Kidney epithelial cell (primary cell): ENCODE data around the gene PDPN. TPM values are rescaled to one million over a fixed set of nuclear protein-coding genes. Genes with fewer than 3 reads are reported as not detected.
"Not testable (repeated sequence)": the region's sequence is repeated elsewhere in the genome, so short reads cannot be mapped to it uniquely, and the experiment has no call there.

ENCODE experiments used
- DNase-seq: peaks from one replicate; pipeline ENCODE4 v3.0.0-alpha.2; 2010; ENCODE audit warnings: low read depth
- H3K27me3 ChIP-seq: 2 replicates; pipeline ENCODE4 v1.6.0; 2011; ENCODE audit warnings: low read length; ENCODE audit not compliant: control insufficient read depth, insufficient read depth
- H3K36me3 ChIP-seq: 2 replicates; pipeline ENCODE4 v1.5.1; 2011; ENCODE audit warnings: low read length; ENCODE audit not compliant: control insufficient read depth, insufficient read depth
- H3K4me3 ChIP-seq: 2 replicates; pipeline ENCODE4 v1.5.1; 2011; ENCODE audit warnings: low read depth, mild to moderate bottlenecking, control low read depth, low read length
- CTCF ChIP-seq: IDR thresholded peaks from 2 replicates; pipeline ENCODE4 v1.5.1; 2011; ENCODE audit warnings: mild to moderate bottlenecking, moderate library complexity, low read length, control low read depth, inconsistent platforms; ENCODE audit not compliant: insufficient read depth, poor library complexity, severe bottlenecking
- total RNA-seq: library from RNA; depleted of rRNA; stranded (reverse); fragments of >200 nt; gene quantifications from 2 replicates; pipeline ENCODE4 v1.2.3, GENCODE V29; 2015

Gene PDPN
- total RNA-seq, 1 donor from 2014 or later = 19.2 TPM

GRCh38 chr1:13564073-13564472 is 19.6 kb upstream of the PDPN start:
- no peak for TF ChIP-seq CTCF
- no peak overlapping the region for H3K4me3 ChIP-seq

GRCh38 chr1:13570435-13570834 is 13.2 kb upstream of the PDPN start:
- H3K27me3 ChIP-seq, H3K36me3 ChIP-seq, H3K4me3 ChIP-seq, DNase-seq: not testable (repeated sequence)

More at GRCh38 chr1:13564073-13564472, 19.6 kb upstream of the PDPN start:
- Histone ChIP-seq H3K27me3 (no peaks in the 10 kb centered on the region), H3K36me3 (no peaks in the 10 kb centered on the region)
- no peak for DNase-seq

- Histone ChIP-seq H3K4me3 (no peak overlapping the region), H3K36me3 (no peaks in the 10 kb centered on the region), H3K27me3 (no peaks in the 10 kb centered on the region)
- DNase-seq = no peak
- peak; percentile 22 for TF ChIP-seq CTCF
Observed at GRCh38 chr1:13570924-13571323, 12.7 kb upstream of the PDPN start.

- Histone ChIP-seq H3K4me3 (no peak overlapping the region), H3K27me3 (no peaks in the 10 kb centered on the region), H3K36me3 (no peaks in the 10 kb centered on the region)
- no peak for TF ChIP-seq CTCF
- DNase-seq = no peak
Observed at GRCh38 chr1:13573586-13573985, 10.0 kb upstream of the PDPN start.

GRCh38 chr1:13576926-13577325 is 6.7 kb upstream of the PDPN start:
- Histone ChIP-seq H3K27me3 (no peaks in the 10 kb centered on the region), H3K4me3 (no peak overlapping the region), H3K36me3 (no peaks in the 10 kb centered on the region)
- TF ChIP-seq CTCF = no peak
- DNase-seq = no peak

- DNase-seq = no peak
- TF ChIP-seq CTCF = no peak
- H3K27me3 ChIP-seq = peaks cover under 1% of the 10 kb centered on the region
- H3K4me3 ChIP-seq = no peak overlapping the region
- H3K36me3 ChIP-seq = no peaks in the 10 kb centered on the region
Observed at GRCh38 chr1:13577846-13578245, 5.8 kb upstream of the PDPN start.
